K562 (cell line): ENCODE results near the gene IL25. TPM values are rescaled to one million over a fixed set of nuclear protein-coding genes. Genes with fewer than 3 reads are reported as not detected.

Source experiments
- ADNP ChIP-seq: fragments of 200-800 bp; sonication (Bioruptor generic); IDR thresholded peaks from 2 replicates; pipeline ENCODE4 v1.6.1; 2016; ENCODE audit warnings: missing genetic modification characterization, missing compliant biosample characterization
- BMI1 ChIP-seq: fragments of 150-350 bp; IDR thresholded peaks from 2 replicates; pipeline ENCODE4 v1.6.1; 2014; ENCODE audit warnings: low read length
- CBX1 ChIP-seq: sonication (generic); IDR thresholded peaks from 2 replicates; pipeline ENCODE4 v1.6.1; 2016; ENCODE audit warnings: antibody characterized with exemption, low read depth, mild to moderate bottlenecking
- FOXK2 ChIP-seq, 2 experiments: fragments of 450-650 bp; IDR thresholded peaks in 1 of 2; conservative IDR thresholded peaks in 1 of 2; 2 replicates each; pipeline ENCODE4 v1.6.1; 2016; ENCODE audit warnings: low read depth in 2 of 2, mild to moderate bottlenecking in 1 of 2
- GTF2B ChIP-seq: IDR thresholded peaks from 2 replicates; pipeline ENCODE4 v1.6.1; 2011; ENCODE audit not compliant: insufficient read length; ENCODE audit errors: extremely low read depth
- KDM4B ChIP-seq, 2 experiments: fragments of 450-650 bp in 1 of 2; sonication (generic) in 1 of 2; IDR thresholded peaks; 2 replicates each; pipeline ENCODE4 v1.6.1; 2016 to 2017; ENCODE audit warnings: borderline replicate concordance in 2 of 2, antibody characterized with exemption in 1 of 2, low read depth in 1 of 2, mild to moderate bottlenecking in 1 of 2
- NR1H2 ChIP-seq: sonication (generic); formaldehyde crosslinking; IDR thresholded peaks from 2 replicates; pipeline ENCODE4 v1.4.0; 2020; ENCODE audit warnings: mild to moderate bottlenecking, missing genetic modification reagents
- TAF1 ChIP-seq: IDR thresholded peaks from 2 replicates; pipeline ENCODE4 v1.6.1; 2011; ENCODE audit warnings: mild to moderate bottlenecking, low read length, moderate library complexity; ENCODE audit not compliant: insufficient read depth, control insufficient read depth, severe bottlenecking; ENCODE audit errors: extremely low read depth
- XRCC4 ChIP-seq: IDR thresholded peaks from one replicate; pipeline ENCODE4 v1.6.1; 2011; ENCODE audit not compliant: insufficient read depth, insufficient read length; ENCODE audit errors: extremely low read depth
- ZFP36 ChIP-seq: fragments of 150-350 bp; IDR thresholded peaks from 2 replicates; pipeline ENCODE4 v1.6.1; 2018; ENCODE audit warnings: low read length, low read depth; ENCODE audit not compliant: partially characterized antibody
- ZNF224 ChIP-seq: sonication (generic); formaldehyde crosslinking; IDR thresholded peaks from 2 replicates; pipeline ENCODE4 v1.8.0; 2022; ENCODE audit warnings: mild to moderate bottlenecking, missing genetic modification reagents
- polyA plus RNA-seq, 8 experiments: library from polyadenylated mRNA; depleted of rRNA in 4 of 8; stranded (reverse) in 5 of 8; unstranded in 3 of 8; fragments of >200 nt; fragmentation: Nextera tagmentation in 2 of 8; fragmentation: Illumina TruSeq in 1 of 8; extraction: Ambion mirVana in 2 of 8; extraction: Trizol in 1 of 8; gene quantifications; 2 replicates each; pipeline versions ENCODE4 v1.2.1 to v1.2.3, GENCODE V29; 2011 to 2014; ENCODE audit warnings: inconsistent platforms in 1 of 8, missing spikeins in 1 of 8
- total RNA-seq, 7 experiments: library from RNA; depleted of rRNA in 6 of 7; stranded (reverse); fragments of >200 nt in 6 of 7; fragmentation: Illumina TruSeq in 2 of 7; extraction: Trizol in 2 of 7; gene quantifications; 2 replicates each; pipeline versions ENCODE4 v1.2.1 to v1.2.3, GENCODE V29; 2011 to 2021; ENCODE audit warnings: low replicate concordance in 1 of 7
- TF ChIP-seq, protein P1 (sequence below): fragments of 250-450 bp; sonication (Bioruptor Pico); IDR thresholded peaks from 2 replicates; pipeline ENCODE4 v1.4.0; 2020; ENCODE audit warnings: mild to moderate bottlenecking
- TF ChIP-seq, protein P2 (sequence below): sonication (generic); formaldehyde crosslinking; IDR thresholded peaks from 2 replicates; pipeline ENCODE4 v1.8.0; 2022; ENCODE audit warnings: missing genetic modification reagents, mild to moderate bottlenecking, moderate library complexity, borderline replicate concordance
- TF ChIP-seq, protein P3 (sequence below), 2 experiments: fragments of 450-650 bp in 1 of 2; sonication (generic) in 1 of 2; formaldehyde crosslinking; conservative IDR thresholded peaks; 2 replicates each; pipeline versions ENCODE4 v1.4.0 to v1.8.1; 2020 to 2022; ENCODE audit warnings: mild to moderate bottlenecking in 1 of 2, missing genetic modification reagents in 1 of 2
- TF ChIP-seq, protein P4 (sequence below): fragments of 450-650 bp; formaldehyde crosslinking; IDR thresholded peaks from 2 replicates; pipeline ENCODE4 v1.4.0; 2020; ENCODE audit warnings: mild to moderate bottlenecking

Gene IL25
- total and polyA plus RNA-seq, 9 of the 15 experiments (the other 6 are each of a cell fraction or from before 2014, with no cell fraction given): not detected

- TF ChIP-seq KDM4B (IDR thresholded peaks at IDR 0.05; ENCODE audit: borderline replicate concordance in 2 of 2, low read depth in 1 of 2) (no peak), ZNF224 (no peak), XRCC4 (no peak), FOXK2 (conservative IDR thresholded peaks at IDR 0.05 in 1 of 2, IDR thresholded peaks at IDR 0.05 in 1 of 2; ENCODE audit: low read depth in 2 of 2) (no peak), BMI1 (no peak), ZFP36 (no peak), CBX1 (no peak), ADNP (no peak), NR1H2 (CRISPR knock-in tag) (no peak), TAF1 (no peak), GTF2B (no peak)
- TF ChIP-seq, protein P1, sequence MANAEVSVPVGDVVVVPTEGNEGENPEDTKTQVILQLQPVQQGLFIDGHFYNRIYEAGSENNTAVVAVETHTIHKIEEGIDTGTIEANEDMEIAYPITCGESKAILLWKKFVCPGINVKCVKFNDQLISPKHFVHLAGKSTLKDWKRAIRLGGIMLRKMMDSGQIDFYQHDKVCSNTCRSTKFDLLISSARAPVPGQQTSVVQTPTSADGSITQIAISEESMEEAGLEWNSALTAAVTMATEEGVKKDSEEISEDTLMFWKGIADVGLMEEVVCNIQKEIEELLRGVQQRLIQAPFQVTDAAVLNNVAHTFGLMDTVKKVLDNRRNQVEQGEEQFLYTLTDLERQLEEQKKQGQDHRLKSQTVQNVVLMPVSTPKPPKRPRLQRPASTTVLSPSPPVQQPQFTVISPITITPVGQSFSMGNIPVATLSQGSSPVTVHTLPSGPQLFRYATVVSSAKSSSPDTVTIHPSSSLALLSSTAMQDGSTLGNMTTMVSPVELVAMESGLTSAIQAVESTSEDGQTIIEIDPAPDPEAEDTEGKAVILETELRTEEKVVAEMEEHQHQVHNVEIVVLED: no peak
- TF ChIP-seq, protein P2, sequence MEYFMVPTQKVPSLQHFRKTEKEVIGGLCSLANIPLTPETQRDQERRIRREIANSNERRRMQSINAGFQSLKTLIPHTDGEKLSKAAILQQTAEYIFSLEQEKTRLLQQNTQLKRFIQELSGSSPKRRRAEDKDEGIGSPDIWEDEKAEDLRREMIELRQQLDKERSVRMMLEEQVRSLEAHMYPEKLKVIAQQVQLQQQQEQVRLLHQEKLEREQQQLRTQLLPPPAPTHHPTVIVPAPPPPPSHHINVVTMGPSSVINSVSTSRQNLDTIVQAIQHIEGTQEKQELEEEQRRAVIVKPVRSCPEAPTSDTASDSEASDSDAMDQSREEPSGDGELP (CRISPR knock-in tag): no peak
- TF ChIP-seq, protein P3, sequence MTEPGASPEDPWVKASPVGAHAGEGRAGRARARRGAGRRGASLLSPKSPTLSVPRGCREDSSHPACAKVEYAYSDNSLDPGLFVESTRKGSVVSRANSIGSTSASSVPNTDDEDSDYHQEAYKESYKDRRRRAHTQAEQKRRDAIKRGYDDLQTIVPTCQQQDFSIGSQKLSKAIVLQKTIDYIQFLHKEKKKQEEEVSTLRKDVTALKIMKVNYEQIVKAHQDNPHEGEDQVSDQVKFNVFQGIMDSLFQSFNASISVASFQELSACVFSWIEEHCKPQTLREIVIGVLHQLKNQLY (CRISPR knock-in tag; conservative IDR thresholded peaks at IDR 0.05): no peak
- TF ChIP-seq, protein P4, sequence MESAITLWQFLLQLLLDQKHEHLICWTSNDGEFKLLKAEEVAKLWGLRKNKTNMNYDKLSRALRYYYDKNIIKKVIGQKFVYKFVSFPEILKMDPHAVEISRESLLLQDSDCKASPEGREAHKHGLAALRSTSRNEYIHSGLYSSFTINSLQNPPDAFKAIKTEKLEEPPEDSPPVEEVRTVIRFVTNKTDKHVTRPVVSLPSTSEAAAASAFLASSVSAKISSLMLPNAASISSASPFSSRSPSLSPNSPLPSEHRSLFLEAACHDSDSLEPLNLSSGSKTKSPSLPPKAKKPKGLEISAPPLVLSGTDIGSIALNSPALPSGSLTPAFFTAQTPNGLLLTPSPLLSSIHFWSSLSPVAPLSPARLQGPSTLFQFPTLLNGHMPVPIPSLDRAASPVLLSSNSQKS (CRISPR knock-in tag): no peak
Measured at GRCh38 chr14:23326491-23327332, 45.9 kb upstream of the IL25 start (continued).
